Mucosa of stomach (tissue), 1 donor: Measurements from ENCODE around the gene KCNB1.
"Not testable (repeated sequence)": the region's sequence is repeated elsewhere in the genome, so short reads cannot be mapped to it uniquely, and the experiment has no call there.

ENCODE experiments used
- H3K27me3 ChIP-seq: one replicate; pipeline ENCODE4 v1.7.0; 2013; ENCODE audit warnings: mild to moderate bottlenecking, low read length; ENCODE audit not compliant: control insufficient read depth, insufficient read depth
- H3K36me3 ChIP-seq: one replicate; pipeline ENCODE4 v1.7.0; 2013; ENCODE audit warnings: low read length; ENCODE audit not compliant: control insufficient read depth, insufficient read depth
- H3K4me1 ChIP-seq: one replicate; pipeline ENCODE4 v1.7.0; 2013; ENCODE audit warnings: mild to moderate bottlenecking, low read length; ENCODE audit not compliant: control insufficient read depth, insufficient read depth
- H3K4me3 ChIP-seq: one replicate; pipeline ENCODE4 v1.7.0; 2013; ENCODE audit warnings: low read length
- H3K9ac ChIP-seq: one replicate; pipeline ENCODE4 v1.7.0; 2013; ENCODE audit warnings: mild to moderate bottlenecking, low read length, moderate library complexity
- H3K9me3 ChIP-seq: one replicate; pipeline ENCODE4 v1.7.0; 2013; ENCODE audit warnings: mild to moderate bottlenecking, low read length, moderate library complexity; ENCODE audit not compliant: control insufficient read depth
- donor health status: Pancreatic carcinoma.

KCNB1 gene

DNA sequence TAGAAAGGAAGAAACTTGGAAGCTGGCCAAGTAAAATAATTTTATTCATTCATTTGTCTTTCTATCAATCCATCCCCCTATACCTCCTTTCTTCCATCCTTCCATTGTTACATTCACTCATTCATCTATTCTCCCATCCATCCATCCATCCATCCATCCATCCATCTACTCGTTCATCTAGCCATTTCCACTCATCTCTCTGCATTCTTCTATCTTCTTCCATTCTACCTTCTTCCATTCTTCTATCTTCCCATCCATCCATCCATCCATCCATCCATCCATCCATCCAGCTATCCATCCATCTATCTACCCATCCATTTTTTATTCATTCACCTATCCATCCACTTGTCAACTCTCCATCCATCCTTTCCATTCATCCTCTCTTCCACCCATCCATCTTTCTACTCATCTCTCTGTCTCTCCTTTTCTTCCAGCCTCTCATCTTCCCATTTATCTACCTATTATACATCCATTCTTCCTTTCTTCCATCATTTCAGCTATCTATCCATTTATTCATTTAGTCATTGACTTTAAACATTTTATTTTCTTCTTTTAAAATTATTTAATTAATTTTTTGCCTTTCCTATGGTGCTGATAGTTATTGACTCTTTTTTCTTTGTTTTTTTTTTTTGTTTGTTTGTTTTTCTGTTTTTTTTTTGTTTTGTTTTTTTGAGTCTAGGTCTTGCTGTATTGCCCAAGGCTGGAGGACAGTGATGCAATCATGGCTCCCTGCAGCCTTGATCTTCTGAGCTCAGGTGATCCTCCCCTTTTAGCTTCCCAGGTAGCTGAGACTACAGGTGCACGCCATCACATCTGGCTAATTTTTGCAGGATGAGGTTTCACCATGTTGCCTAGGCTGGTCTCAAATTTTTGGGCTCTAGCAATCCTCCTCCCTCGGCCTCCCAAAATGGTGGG is 151.5 kb downstream of the KCNB1 start:
- no peaks in the 10 kb centered on the region for H3K4me1 ChIP-seq
- H3K27me3 ChIP-seq: peaks cover 6% of the 10 kb centered on the region

DNA sequence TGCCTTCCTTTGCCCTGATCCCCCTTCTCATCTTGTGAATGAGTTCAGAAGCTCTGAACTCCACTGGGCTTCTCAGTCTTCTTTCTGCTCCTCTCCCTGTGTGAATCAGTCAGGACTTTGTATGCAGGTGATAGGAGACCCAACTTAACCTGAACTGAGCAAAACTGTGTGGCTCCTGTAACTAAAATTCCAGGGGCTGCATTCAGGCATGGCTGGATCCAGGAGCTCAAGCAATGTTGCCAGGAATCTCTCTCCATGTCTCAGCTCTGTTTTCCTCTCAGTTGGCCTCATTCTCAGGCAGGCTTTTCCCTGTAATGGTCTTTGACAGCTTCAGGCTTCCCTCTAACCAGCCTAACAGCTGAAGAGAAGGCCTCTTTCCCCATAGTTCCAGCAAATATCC is 153.7 kb downstream of the KCNB1 start:
- Histone ChIP-seq H3K9ac (no peak overlapping the region), H3K27me3 (peaks cover 6% of the 10 kb centered on the region), H3K4me3 (no peak overlapping the region), H3K9me3 (no peaks in the 10 kb centered on the region), H3K36me3 (no peaks in the 10 kb centered on the region), H3K4me1 (peaks cover 2% of the 10 kb centered on the region)

More for the DNA sequence above, 151.5 kb downstream of the KCNB1 start:
- Histone ChIP-seq H3K9ac (no peak overlapping the region), H3K4me3 (no peak overlapping the region), H3K9me3 (no peaks in the 10 kb centered on the region), H3K36me3 (no peaks in the 10 kb centered on the region)

DNA sequence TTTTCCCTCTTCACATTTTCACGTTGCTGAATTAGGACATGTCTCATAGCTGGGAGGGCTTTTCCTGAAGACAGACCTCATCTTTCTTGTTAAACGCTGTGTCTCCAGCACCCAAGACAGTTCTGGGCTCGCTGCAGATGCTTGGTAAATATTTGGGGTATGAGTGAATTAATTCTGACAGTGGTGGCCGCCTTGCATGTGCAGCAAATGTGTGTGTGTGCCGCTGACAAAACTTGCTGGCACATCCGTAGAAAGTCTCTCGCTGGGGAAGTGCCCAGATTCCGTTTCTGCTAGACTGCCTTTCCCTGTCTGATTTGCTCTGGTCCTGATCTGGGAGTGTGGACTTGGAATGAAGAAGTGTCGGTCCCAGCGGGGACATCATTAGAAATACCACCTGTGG is 156.4 kb downstream of the KCNB1 start:
- Histone ChIP-seq H3K27me3 (peaks cover 4% of the 10 kb centered on the region), H3K9ac (no peak overlapping the region), H3K4me3 (no peak overlapping the region), H3K4me1 (peaks cover 6% of the 10 kb centered on the region), H3K36me3 (no peaks in the 10 kb centered on the region), H3K9me3 (no peaks in the 10 kb centered on the region)

- no peak overlapping the region for H3K9ac ChIP-seq
- no peaks in the 10 kb centered on the region for H3K36me3 ChIP-seq
- H3K27me3 ChIP-seq: peaks cover 20% of the 10 kb centered on the region
- no peaks in the 10 kb centered on the region for H3K9me3 ChIP-seq
- peaks cover 6% of the 10 kb centered on the region for H3K4me1 ChIP-seq
- no peak overlapping the region for H3K4me3 ChIP-seq
Observed at GRCh38 chr20:49324306-49324705, 158.2 kb downstream of the KCNB1 start.

DNA sequence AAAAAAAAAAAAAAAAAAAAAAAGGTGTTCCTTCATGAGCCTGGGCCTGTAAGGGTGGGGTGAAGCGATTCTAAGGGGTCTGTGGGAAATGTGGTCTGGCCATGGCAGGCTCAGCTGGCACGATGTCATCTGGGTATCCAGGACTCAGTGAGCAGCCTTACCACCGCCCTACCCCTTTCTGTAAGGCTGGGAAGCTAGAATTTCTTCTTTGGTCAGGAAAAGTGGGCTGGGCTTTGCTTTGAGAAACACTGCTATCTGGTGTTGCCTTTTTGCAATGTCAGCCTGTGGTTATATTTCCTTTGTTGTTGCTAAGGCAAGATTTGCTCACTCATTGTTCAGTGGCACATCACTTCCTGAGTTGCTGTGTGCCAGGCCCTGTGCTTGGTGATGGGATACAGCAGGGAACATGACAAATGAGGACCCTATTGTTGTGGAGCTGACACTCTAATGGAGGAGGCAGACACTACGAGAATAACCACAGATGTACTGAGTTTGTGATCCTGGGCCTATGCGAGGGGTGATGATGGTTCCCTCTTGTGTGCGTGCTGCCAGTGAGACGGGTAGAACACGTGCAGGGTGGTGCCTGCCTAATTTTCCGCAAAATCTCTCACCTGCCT is 158.7 kb downstream of the KCNB1 start:
- H3K27me3 ChIP-seq: peaks cover 26% of the 10 kb centered on the region
- no peaks in the 10 kb centered on the region for H3K9me3 ChIP-seq
- no peak overlapping the region for H3K9ac ChIP-seq
- peaks cover 6% of the 10 kb centered on the region for H3K4me1 ChIP-seq
- no peaks in the 10 kb centered on the region for H3K36me3 ChIP-seq
- no peak overlapping the region for H3K4me3 ChIP-seq

- H3K36me3 ChIP-seq: no peaks in the 10 kb centered on the region
- H3K4me3 ChIP-seq: no peak overlapping the region
- peaks cover 6% of the 10 kb centered on the region for H3K4me1 ChIP-seq
- H3K27me3 ChIP-seq: peaks cover 46% of the 10 kb centered on the region
- no peaks in the 10 kb centered on the region for H3K9me3 ChIP-seq
- H3K9ac ChIP-seq: no peak overlapping the region
Observed at GRCh38 chr20:49320460-49320859, 162.0 kb downstream of the KCNB1 start.

- no peak overlapping the region for H3K9ac ChIP-seq
- H3K36me3 ChIP-seq: no peaks in the 10 kb centered on the region
- H3K9me3 ChIP-seq: no peaks in the 10 kb centered on the region
- H3K27me3 ChIP-seq: peaks cover 46% of the 10 kb centered on the region
- no peak overlapping the region for H3K4me3 ChIP-seq
- H3K4me1 ChIP-seq: peaks cover 6% of the 10 kb centered on the region
Observed at GRCh38 chr20:49319208-49319809, 163.2 kb downstream of the KCNB1 start.

DNA sequence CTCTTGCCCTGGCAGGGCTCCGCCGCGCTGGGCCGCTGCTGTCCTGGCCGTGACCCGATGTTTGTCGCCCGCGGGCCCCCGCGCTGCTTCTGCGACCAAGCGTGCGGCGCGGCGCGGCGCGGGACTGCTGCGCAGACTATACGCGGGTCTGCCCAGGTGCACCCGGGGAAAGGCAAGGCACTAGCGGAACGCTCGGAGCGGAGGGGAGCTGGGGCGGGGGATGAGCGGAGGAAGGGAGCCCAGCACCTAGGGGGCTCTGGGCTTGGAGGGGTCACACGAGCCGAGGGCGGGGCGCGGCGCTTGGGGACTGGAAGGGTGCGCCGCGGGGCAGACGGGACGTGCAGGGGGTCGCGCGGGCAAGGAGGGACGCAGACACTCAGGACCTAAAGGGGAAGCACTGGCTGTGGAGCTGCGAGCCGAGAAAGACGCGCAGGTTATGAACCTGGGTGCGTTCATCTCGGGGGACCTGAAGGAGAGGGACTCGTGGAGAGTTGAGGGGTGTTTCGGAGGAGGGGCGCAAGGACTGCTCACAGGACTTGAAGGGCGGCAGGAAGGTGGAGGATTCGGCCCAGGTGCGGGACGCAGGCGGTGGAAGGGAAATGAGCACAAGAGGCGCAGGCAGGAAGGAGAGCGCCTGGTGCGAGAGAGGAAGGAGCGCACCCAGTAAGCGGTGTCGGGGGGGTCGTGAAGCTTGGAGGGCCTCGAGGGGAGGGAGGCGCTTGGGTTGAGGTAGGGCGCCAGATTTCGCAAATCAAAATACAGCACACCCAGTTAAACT is 163.8 kb downstream of the KCNB1 start:
- Histone ChIP-seq H3K36me3 (no peaks in the 10 kb centered on the region), H3K4me1 (peaks cover 2% of the 10 kb centered on the region), H3K27me3 (peaks cover 46% of the 10 kb centered on the region), H3K9ac (no peak overlapping the region), H3K9me3 (no peaks in the 10 kb centered on the region), H3K4me3 (no peak overlapping the region)

GRCh38 chr20:49318091-49318429 is 164.4 kb downstream of the KCNB1 start:
- H3K27me3 ChIP-seq: peaks cover 46% of the 10 kb centered on the region
- no peaks in the 10 kb centered on the region for H3K4me1 ChIP-seq
- no peak overlapping the region for H3K4me3 ChIP-seq
- H3K9me3 ChIP-seq: no peaks in the 10 kb centered on the region
- H3K9ac ChIP-seq: no peak overlapping the region
- no peaks in the 10 kb centered on the region for H3K36me3 ChIP-seq

GRCh38 chr20:49316704-49317103 is 165.8 kb downstream of the KCNB1 start:
- H3K4me1 ChIP-seq: no peaks in the 10 kb centered on the region
- H3K9me3 ChIP-seq: no peaks in the 10 kb centered on the region
- peaks cover 46% of the 10 kb centered on the region for H3K27me3 ChIP-seq
- no peaks in the 10 kb centered on the region for H3K36me3 ChIP-seq
- H3K9ac ChIP-seq: no peak overlapping the region
- no peak overlapping the region for H3K4me3 ChIP-seq

DNA sequence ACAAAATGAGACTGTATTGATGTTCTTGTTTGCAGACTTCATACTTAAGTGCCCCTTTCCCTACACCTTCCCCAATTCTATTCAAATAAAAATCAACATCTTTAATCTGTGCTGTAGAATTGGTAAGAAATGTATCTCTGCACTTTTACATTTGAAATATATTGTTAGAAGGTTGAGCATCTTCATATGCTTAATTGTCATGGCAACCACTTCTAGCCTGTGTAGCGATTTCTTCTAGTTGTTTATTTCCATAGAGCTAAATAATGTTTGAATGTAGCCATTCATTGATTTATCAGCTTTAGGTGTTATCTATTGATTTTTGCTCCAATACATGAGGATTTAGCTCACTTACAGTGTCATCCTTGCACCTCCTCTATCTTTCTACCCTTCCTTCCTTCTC is 166.9 kb downstream of the KCNB1 start:
- H3K36me3 ChIP-seq: no peaks in the 10 kb centered on the region
- H3K27me3 ChIP-seq: peaks cover 37% of the 10 kb centered on the region
- no peaks in the 10 kb centered on the region for H3K9me3 ChIP-seq
- no peaks in the 10 kb centered on the region for H3K4me1 ChIP-seq
- no peak overlapping the region for H3K4me3 ChIP-seq
- no peak overlapping the region for H3K9ac ChIP-seq

DNA sequence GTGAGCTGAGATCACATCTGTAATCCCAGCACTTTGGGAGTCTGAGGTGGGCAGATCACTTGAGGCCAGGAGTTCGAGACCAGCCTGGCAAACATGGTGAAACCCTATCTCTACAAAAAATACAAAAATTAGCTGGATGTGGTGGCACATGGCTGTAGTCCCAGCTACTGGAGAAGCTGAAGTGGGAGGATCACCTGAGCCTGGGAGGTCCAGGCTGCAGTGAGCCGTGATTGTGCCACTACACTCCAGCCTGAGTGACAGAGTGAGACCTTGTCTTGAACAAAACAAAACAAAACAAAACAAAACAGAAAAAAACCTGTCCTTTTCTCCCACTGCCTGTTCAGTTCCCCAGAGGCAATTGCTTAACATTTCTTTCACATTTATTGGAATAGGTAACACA is 168.4 kb downstream of the KCNB1 start:
- not testable (repeated sequence) for H3K36me3 ChIP-seq, H3K9me3 ChIP-seq, H3K4me1 ChIP-seq, H3K4me3 ChIP-seq, H3K9ac ChIP-seq
- H3K27me3 ChIP-seq: peaks cover 23% of the 10 kb centered on the region
